ENCODE results near the gene HHIPL1. TPM values are rescaled to one million over a fixed set of nuclear protein-coding genes. Genes with fewer than 3 reads are reported as not detected.

The HHIPL1 gene
- total RNA-seq, 1 donor, result 3.9 TPM

GRCh38 chr14:99627100-99627499 lies 17.8 kb upstream of the HHIPL1 start:
- DNase-seq (ENCODE audit: low read depth), result no peak
- TF ChIP-seq CTCF (IDR thresholded peaks at IDR 0.05; ENCODE audit: insufficient read depth, low read depth, low read length), result no peak

GRCh38 chr14:99627510-99628381 lies 17.2 kb upstream of the HHIPL1 start:
- DNase-seq (ENCODE audit: low read depth), result no peak
- no peak for TF ChIP-seq CTCF (IDR thresholded peaks at IDR 0.05; ENCODE audit: insufficient read depth, low read depth, low read length)
- no peak overlapping the region for H3K4me3 ChIP-seq (ENCODE audit: low read depth, low read length)

More at GRCh38 chr14:99627100-99627499, 17.8 kb upstream of the HHIPL1 start:
- H3K4me3 ChIP-seq (ENCODE audit: low read depth, low read length), result no peak overlapping the region

GRCh38 chr14:99628887-99629618 lies 15.9 kb upstream of the HHIPL1 start:
- peak; percentile 73 for DNase-seq (ENCODE audit: low read depth)
- TF ChIP-seq CTCF (IDR thresholded peaks at IDR 0.05; ENCODE audit: insufficient read depth, low read depth, low read length), result peak; percentile 99

GRCh38 chr14:99630202-99630601 lies 14.7 kb upstream of the HHIPL1 start:
- no peak for TF ChIP-seq CTCF (IDR thresholded peaks at IDR 0.05; ENCODE audit: insufficient read depth, low read depth, low read length)
- DNase-seq (ENCODE audit: low read depth), result no peak
- no peak overlapping the region for H3K4me3 ChIP-seq (ENCODE audit: low read depth, low read length)

More at GRCh38 chr14:99628887-99629618, 15.9 kb upstream of the HHIPL1 start:
- H3K4me3 ChIP-seq (ENCODE audit: low read depth, low read length), result no peak overlapping the region

- no peak overlapping the region for H3K4me3 ChIP-seq (ENCODE audit: low read depth, low read length)
- TF ChIP-seq CTCF (IDR thresholded peaks at IDR 0.05; ENCODE audit: insufficient read depth, low read depth, low read length), result no peak
- DNase-seq (ENCODE audit: low read depth), result no peak
Measured at GRCh38 chr14:99632410-99633035, 12.4 kb upstream of the HHIPL1 start.

- no peak overlapping the region for H3K4me3 ChIP-seq (ENCODE audit: low read depth, low read length)
- no peak for DNase-seq (ENCODE audit: low read depth)
- no peak for TF ChIP-seq CTCF (IDR thresholded peaks at IDR 0.05; ENCODE audit: insufficient read depth, low read depth, low read length)
Measured at GRCh38 chr14:99633141-99633540, 11.8 kb upstream of the HHIPL1 start.

Measured in fibroblast of villous mesenchyme (primary cell).